CD4-positive, alpha-beta T cell (primary cell): ENCODE results near the gene PLA2G5. TPM values are rescaled to one million over a fixed set of nuclear protein-coding genes. Genes with fewer than 3 reads are reported as not detected.

Source experiments
- ATAC-seq: fragments of 200-7000 bp; cut with Tn5 transposase; one replicate; pipeline ENCODE4 v1.10.0; 2022; ENCODE audit warnings: mild to moderate bottlenecking; ENCODE audit not compliant: poor library complexity
- CTCF ChIA-PET: fragments of 350-600 bp; sonication (Branson Sonifier 250); formaldehyde crosslinking; loops from one replicate; lab custom pipeline; 2021; ENCODE audit warnings: antibody characterized with exemption, inconsistent platforms; lab: Charles Lee
- POLR2A ChIA-PET: fragments of 350-600 bp; sonication (Branson Sonifier 250); formaldehyde crosslinking; loops from one replicate; lab custom pipeline; 2021; ENCODE audit warnings: antibody characterized with exemption, inconsistent platforms; lab: Charles Lee
- DNase-seq, 14 experiments: peaks; one replicate each; pipeline ENCODE4 v3.0.0-alpha.2; 2013 to 2020; ENCODE audit warnings: mixed read lengths in 2 of 14
- H3K27ac ChIP-seq, 2 donors: one replicate each; pipeline versions ENCODE4 v1.5.1 to v1.7.0; 2013; ENCODE audit warnings: low read length in 2 of 2, low read depth in 1 of 2, mild to moderate bottlenecking in 1 of 2
- H3K27me3 ChIP-seq, 2 experiments: 1 replicate in 1 of 2; 2 replicates in 1 of 2; pipeline versions ENCODE4 v1.6.1 to v1.7.0; 2013; ENCODE audit warnings: low read length in 2 of 2, control low read depth in 1 of 2, mild to moderate bottlenecking in 1 of 2, moderate library complexity in 1 of 2; ENCODE audit not compliant: insufficient read depth in 2 of 2, control insufficient read depth in 1 of 2
- H3K36me3 ChIP-seq: one replicate; pipeline ENCODE4 v1.6.1; 2013; ENCODE audit warnings: low read length, control low read depth; ENCODE audit not compliant: insufficient read depth
- H3K4me1 ChIP-seq: one replicate; pipeline ENCODE4 v1.6.1; 2013; ENCODE audit warnings: low read length, control low read depth; ENCODE audit not compliant: insufficient read depth
- H3K4me3 ChIP-seq: one replicate; pipeline ENCODE4 v1.5.1; 2013; ENCODE audit warnings: mild to moderate bottlenecking, low read length, moderate library complexity
- H3K9me3 ChIP-seq, 2 experiments: 1 replicate in 1 of 2; 2 replicates in 1 of 2; pipeline versions ENCODE4 v1.6.1 to v1.7.0; 2013; ENCODE audit warnings: low read length in 2 of 2, mild to moderate bottlenecking in 2 of 2, control low read depth in 1 of 2, moderate library complexity in 1 of 2; ENCODE audit not compliant: control insufficient read depth in 1 of 2, insufficient read depth in 1 of 2
- H3K27ac Mint-ChIP-seq: one replicate; pipeline ENCODE4 v1.8.0; 2020; ENCODE audit warnings: mixed read lengths
- H3K27me3 Mint-ChIP-seq: one replicate; pipeline ENCODE4 v1.8.0; 2021; ENCODE audit warnings: mixed read lengths
- H3K36me3 Mint-ChIP-seq: one replicate; pipeline ENCODE4 v1.8.0; 2021; ENCODE audit warnings: low read depth, mixed read lengths
- H3K4me1 Mint-ChIP-seq: one replicate; pipeline ENCODE4 v1.8.0; 2021; ENCODE audit warnings: low read depth, mixed read lengths
- H3K4me3 Mint-ChIP-seq: one replicate; pipeline ENCODE4 v1.8.0; 2020; ENCODE audit warnings: mild to moderate bottlenecking, mixed read lengths
- H3K9me3 Mint-ChIP-seq: one replicate; pipeline ENCODE4 v1.8.0; 2020; ENCODE audit warnings: mixed read lengths
- CTCF ChIP-seq: fragments of 200-600 bp; IDR thresholded peaks from one replicate; pipeline ENCODE4 v1.8.0; 2022; ENCODE audit warnings: antibody characterized with exemption, mild to moderate bottlenecking
- intact Hi-C, 2 experiments: fragments of 100-400 bp; cut with DNase I in 1 of 2; cut with micrococcal nuclease in 1 of 2; formaldehyde crosslinking; loops; one replicate each; pipeline versions ENCODE4 v1.15.1 to v1.9.0; 2023 to 2025; cut with DNase I, micrococcal nuclease
- total RNA-seq, 174 experiments: library from RNA in 2 of 174; stranded (reverse) in 2 of 174; gene quantifications; one replicate each; pipeline ENCODE4 v1.2.3 and lab custom pipeline; 2021 to 2026

Gene PLA2G5
- total RNA-seq, 2 experiments from 2014 or later = not detected

GRCh38 chr1:20095564-20096434, 25.8 kb downstream of the PLA2G5 start:
- Mint-ChIP-seq H3K27me3 (peaks cover 14% of the 10 kb centered on the region), H3K36me3 (no peaks in the 10 kb centered on the region), H3K4me1 (no peaks in the 10 kb centered on the region), H3K9me3 (no peaks in the 10 kb centered on the region), H3K27ac (no peak overlapping the region), H3K4me3 (no peak overlapping the region)
- ATAC-seq (no peak), DNase-seq (no peak)
- no peak overlapping the region for H3K4me3 ChIP-seq
- H3K27me3 ChIP-seq = peaks cover 0 to 4% of the 10 kb centered on the region in 2 experiments
- no peak for TF ChIP-seq CTCF
- no peak overlapping the region for H3K27ac ChIP-seq
- ChIA-PET POLR2A (no interaction called here), CTCF (no interaction called here)
- no peaks in the 10 kb centered on the region for H3K4me1 ChIP-seq
- intact Hi-C loops = no loop called here
- no peaks in the 10 kb centered on the region for H3K36me3 ChIP-seq
- H3K9me3 ChIP-seq = no peaks in the 10 kb centered on the region

- H3K27ac Mint-ChIP-seq = no peak overlapping the region
- ATAC-seq (no peak), DNase-seq (no peak)
- peaks cover 0 to 4% of the 10 kb centered on the region in 2 experiments for H3K27me3 ChIP-seq
- no peak for TF ChIP-seq CTCF
- no peak overlapping the region for H3K27ac ChIP-seq
- ChIA-PET POLR2A (no interaction called here), CTCF (interaction anchor here (0.6 kb wide), 1 partner anchor 378 kb away, joined by 3 read pairs; no protein-coding TSS in a partner anchor)
- no peak overlapping the region for H3K4me3 ChIP-seq
- H3K4me1 Mint-ChIP-seq = no peaks in the 10 kb centered on the region
- no peaks in the 10 kb centered on the region for H3K4me1 ChIP-seq
- no peak overlapping the region for H3K4me3 Mint-ChIP-seq
- H3K36me3 ChIP-seq = no peaks in the 10 kb centered on the region
- intact Hi-C loops = no loop called here
- no peaks in the 10 kb centered on the region for H3K9me3 ChIP-seq
- no peaks in the 10 kb centered on the region for H3K36me3 Mint-ChIP-seq
- H3K9me3 Mint-ChIP-seq = no peaks in the 10 kb centered on the region
- H3K27me3 Mint-ChIP-seq = peaks cover 8% of the 10 kb centered on the region
Observed at GRCh38 chr1:20096840-20097447, 26.9 kb downstream of the PLA2G5 start.

GRCh38 chr1:20099533-20099932, 29.5 kb downstream of the PLA2G5 start:
- POLR2A ChIA-PET = no interaction called here
- no peaks in the 10 kb centered on the region for H3K9me3 Mint-ChIP-seq
- ATAC-seq = no peak
- no peaks in the 10 kb centered on the region for H3K4me1 Mint-ChIP-seq
- no peaks in the 10 kb centered on the region for H3K27me3 ChIP-seq
- H3K27ac Mint-ChIP-seq = no peak overlapping the region
- no peak for DNase-seq
- TF ChIP-seq CTCF = no peak
- no peaks in the 10 kb centered on the region for H3K9me3 ChIP-seq
- H3K4me1 ChIP-seq = no peaks in the 10 kb centered on the region
- intact Hi-C loops = no loop called here
- no peak overlapping the region for H3K4me3 ChIP-seq
- no peaks in the 10 kb centered on the region for H3K36me3 ChIP-seq
- no peak overlapping the region for H3K27ac ChIP-seq
- H3K36me3 Mint-ChIP-seq = no peaks in the 10 kb centered on the region
- CTCF ChIA-PET = no interaction called here
- no peaks in the 10 kb centered on the region for H3K27me3 Mint-ChIP-seq
- no peak overlapping the region for H3K4me3 Mint-ChIP-seq
